Measurements from ENCODE around the gene KIF1A.

- no peak for TF ChIP-seq CTCF (IDR thresholded peaks at IDR 0.05; ENCODE audit: poor library complexity)
- no peak for TF ChIP-seq EZH2 (IDR thresholded peaks at IDR 0.05; ENCODE audit: borderline replicate concordance)
- no peak for TF ChIP-seq EZH2phosphoT487 (IDR thresholded peaks at IDR 0.05; ENCODE audit: low read depth, severe bottlenecking, unreplicated experiment)
Observed at GRCh38 chr2:240722376-240722775, 97.6 kb downstream of the KIF1A start.

Data from hepatocyte (in vitro differentiated cells).